Mononuclear cell (primary cell): ENCODE measurements around the gene ISCA1. TPM values are rescaled to one million over a fixed set of nuclear protein-coding genes. Genes with fewer than 3 reads are reported as not detected.

Source experiments
- H3K27me3 ChIP-seq: 2 replicates; pipeline ENCODE4 v1.6.0; 2011; ENCODE audit warnings: low read length, control low read depth; ENCODE audit not compliant: insufficient read depth
- H3K4me1 ChIP-seq: 2 replicates; pipeline ENCODE4 v1.5.1; 2011; ENCODE audit warnings: mild to moderate bottlenecking, low read length, control low read depth; ENCODE audit not compliant: insufficient read depth
- H3K4me3 ChIP-seq: 2 replicates; pipeline ENCODE4 v1.5.1; 2011; ENCODE audit warnings: mild to moderate bottlenecking, low read length, moderate library complexity
- H3K9me3 ChIP-seq: 2 replicates; pipeline ENCODE4 v1.5.1; 2011; ENCODE audit warnings: low read depth, mild to moderate bottlenecking, control low read depth, low read length
- total RNA-seq: library from RNA; depleted of rRNA; stranded (reverse); fragments of >200 nt; gene quantifications from one replicate; pipeline ENCODE4 v1.2.3, GENCODE V29; 2012

The ISCA1 gene
- total RNA-seq, 1 donor = 72.6 TPM

GRCh38 chr9:86219606-86220005 is 62.7 kb downstream of the ISCA1 start:
- Histone ChIP-seq H3K4me1 (no peaks in the 10 kb centered on the region), H3K27me3 (no peaks in the 10 kb centered on the region), H3K4me3 (no peak overlapping the region), H3K9me3 (no peaks in the 10 kb centered on the region)

GRCh38 chr9:86217076-86217755 is 65.1 kb downstream of the ISCA1 start:
- no peaks in the 10 kb centered on the region for H3K27me3 ChIP-seq
- H3K9me3 ChIP-seq = no peaks in the 10 kb centered on the region
- no peak overlapping the region for H3K4me3 ChIP-seq
- H3K4me1 ChIP-seq = no peaks in the 10 kb centered on the region

Other genes starting within 250 kb of the ISCA1 start
- gene GOLM1, start 183.0 kb downstream of the ISCA1 start, total RNA-seq = 6.9 TPM
- 1.9 TPM for gene C9orf153, start 22.9 kb downstream of the ISCA1 start, total RNA-seq
- gene TUT7, start 71.9 kb upstream of the ISCA1 start, total RNA-seq = 89.8 TPM